Memory B cell (primary cell): ENCODE measurements around the gene APOL1.

ENCODE experiments used
- ATAC-seq: fragments of 150-1000 bp; cut with Tn5 transposase; 2 replicates; pipeline ENCODE4 v1.10.0; 2021; ENCODE audit warnings: low read depth, mild to moderate bottlenecking, moderate library complexity
- DNase-seq, 2 donors: peaks; one replicate each; pipeline ENCODE4 v3.0.0; 2022; ENCODE audit warnings: low spot score in 2 of 2
- H3K27ac Mint-ChIP-seq: one replicate; pipeline ENCODE4 v1.8.0; 2022; ENCODE audit warnings: mild to moderate bottlenecking, moderate library complexity, mixed read lengths
- H3K27me3 Mint-ChIP-seq: one replicate; pipeline ENCODE4 v1.8.0; 2022; ENCODE audit warnings: mixed read lengths
- H3K36me3 Mint-ChIP-seq: one replicate; pipeline ENCODE4 v1.8.0; 2022; ENCODE audit warnings: mild to moderate bottlenecking, mixed read lengths
- H3K4me1 Mint-ChIP-seq: one replicate; pipeline ENCODE4 v1.8.0; 2022; ENCODE audit warnings: mixed read lengths
- H3K4me3 Mint-ChIP-seq: one replicate; pipeline ENCODE4 v1.8.0; 2022; ENCODE audit warnings: mild to moderate bottlenecking, moderate library complexity, mixed read lengths
- H3K9me3 Mint-ChIP-seq: one replicate; pipeline ENCODE4 v1.8.0; 2022; ENCODE audit warnings: mixed read lengths

Gene APOL1

DNA sequence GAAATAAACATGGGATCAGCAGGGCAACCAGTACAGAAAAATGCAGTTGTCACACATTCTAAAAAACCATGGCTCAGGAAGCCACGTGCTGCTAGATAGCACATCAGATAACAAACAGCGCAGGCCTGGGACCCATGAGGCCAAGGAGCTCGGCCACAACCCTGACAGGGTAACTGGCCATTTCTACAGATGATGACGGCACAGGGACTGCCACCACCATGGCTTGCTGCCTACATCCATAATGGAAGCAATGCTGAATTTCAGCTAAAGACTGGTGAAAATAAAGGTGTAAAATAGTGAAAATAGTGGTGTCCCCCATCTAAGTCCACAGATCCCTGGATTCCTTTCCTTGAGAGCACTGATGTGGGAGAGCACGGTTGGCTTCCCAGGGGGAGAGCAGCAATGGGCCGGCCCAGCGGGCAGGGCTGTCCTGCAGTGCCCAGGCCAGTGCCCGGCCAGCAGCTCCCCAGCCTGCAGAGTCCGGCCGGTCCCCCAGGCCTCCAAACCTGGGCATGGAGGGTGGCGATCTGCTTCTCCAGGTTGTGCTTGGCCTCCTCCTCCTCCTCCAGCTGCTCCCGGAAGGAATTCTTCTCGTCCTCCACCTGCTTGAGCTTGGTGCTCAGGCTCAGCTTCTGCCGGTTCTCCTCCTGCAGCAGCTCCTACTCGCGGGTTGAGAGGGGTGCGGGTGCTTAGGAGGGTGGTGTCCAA is 40.0 kb downstream of the APOL1 start:
- DNase-seq: no peak
- Mint-ChIP-seq H3K27ac (no peak overlapping the region), H3K36me3 (peaks cover 55% of the 10 kb centered on the region), H3K27me3 (no peaks in the 10 kb centered on the region), H3K9me3 (no peaks in the 10 kb centered on the region), H3K4me1 (no peaks in the 10 kb centered on the region), H3K4me3 (no peak overlapping the region)
- ATAC-seq: no peak

DNA sequence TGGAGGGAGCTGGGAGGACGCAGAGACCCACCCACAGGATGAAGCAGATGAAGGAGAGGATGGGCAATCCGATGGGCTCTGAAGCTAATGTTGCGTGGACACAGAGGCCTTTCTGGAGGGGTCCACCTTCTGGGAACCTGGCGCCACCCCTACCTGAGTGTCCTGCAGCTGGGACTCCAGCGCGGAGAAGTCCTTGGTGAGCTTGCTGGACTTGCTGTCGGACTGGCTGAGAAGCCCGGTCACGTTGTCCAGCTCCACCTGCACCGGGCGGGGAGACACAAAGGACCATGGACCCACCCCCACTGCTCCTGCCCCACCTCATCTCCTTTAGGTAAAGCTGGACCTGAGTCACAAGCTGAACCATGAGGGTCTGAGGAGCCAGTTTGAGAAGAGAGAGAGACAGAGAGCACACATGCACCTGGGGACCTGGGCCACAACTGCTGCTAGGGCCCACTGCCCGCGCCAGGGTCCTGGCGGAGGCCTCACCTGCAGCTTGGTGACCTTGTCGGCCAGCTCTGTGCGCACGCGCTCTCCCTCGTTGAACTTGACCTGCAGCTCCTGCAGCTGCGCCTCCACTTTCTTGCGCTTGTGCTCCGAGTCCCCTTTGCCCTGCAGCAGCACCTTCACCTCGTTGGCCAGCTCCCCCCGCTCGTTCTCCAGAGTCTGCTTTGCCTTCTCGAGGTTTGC is 40.8 kb downstream of the APOL1 start:
- Mint-ChIP-seq H3K9me3 (no peaks in the 10 kb centered on the region), H3K27me3 (no peaks in the 10 kb centered on the region), H3K36me3 (peaks cover 51% of the 10 kb centered on the region), H3K4me3 (no peak overlapping the region), H3K27ac (no peak overlapping the region), H3K4me1 (no peaks in the 10 kb centered on the region)
- DNase-seq (no peak), ATAC-seq (no peak)

DNA sequence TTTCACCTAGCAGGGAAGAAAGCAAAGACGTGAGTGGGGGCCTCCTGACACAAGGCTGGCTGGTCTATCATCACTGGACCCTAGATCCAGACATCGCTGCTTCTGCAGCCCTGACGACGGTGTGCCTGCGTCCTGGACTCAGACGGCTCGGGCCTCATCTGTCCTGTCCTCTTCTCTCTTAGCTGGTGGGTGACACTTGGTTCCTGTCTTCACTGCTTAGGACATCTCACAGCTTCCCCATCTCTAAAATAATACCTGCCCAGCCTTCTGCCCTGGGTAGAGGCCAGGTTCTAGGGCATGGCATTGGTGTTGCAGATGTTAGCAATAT is 41.3 kb downstream of the APOL1 start:
- ATAC-seq (no peak), DNase-seq (no peak)
- no peaks in the 10 kb centered on the region for H3K27me3 Mint-ChIP-seq
- peaks cover 47% of the 10 kb centered on the region for H3K36me3 Mint-ChIP-seq
- H3K9me3 Mint-ChIP-seq: no peaks in the 10 kb centered on the region
- H3K4me1 Mint-ChIP-seq: no peaks in the 10 kb centered on the region
- H3K27ac Mint-ChIP-seq: no peak overlapping the region
- no peak overlapping the region for H3K4me3 Mint-ChIP-seq

DNA sequence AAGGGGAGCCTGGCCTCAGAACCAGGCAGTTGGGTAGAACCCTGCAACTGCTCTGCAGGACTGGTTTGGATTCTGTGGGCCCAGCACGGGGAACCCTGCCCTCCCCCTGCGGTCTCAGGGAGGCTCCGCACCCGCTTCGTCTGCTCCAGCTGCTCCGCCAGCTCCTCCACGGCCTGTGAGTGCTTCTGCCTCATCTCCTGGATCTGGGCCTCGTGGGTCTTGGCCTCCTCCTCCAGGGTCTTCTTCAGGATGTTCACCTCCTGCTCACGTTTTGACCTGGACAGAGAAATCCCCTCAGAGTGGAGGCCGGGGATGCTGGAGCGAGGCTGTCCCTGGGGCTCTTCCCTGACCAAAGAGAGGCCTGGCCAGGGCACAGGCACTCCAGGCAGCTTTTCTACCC is 41.9 kb downstream of the APOL1 start:
- no peaks in the 10 kb centered on the region for H3K4me1 Mint-ChIP-seq
- ATAC-seq: no peak
- no peak overlapping the region for H3K27ac Mint-ChIP-seq

DNA sequence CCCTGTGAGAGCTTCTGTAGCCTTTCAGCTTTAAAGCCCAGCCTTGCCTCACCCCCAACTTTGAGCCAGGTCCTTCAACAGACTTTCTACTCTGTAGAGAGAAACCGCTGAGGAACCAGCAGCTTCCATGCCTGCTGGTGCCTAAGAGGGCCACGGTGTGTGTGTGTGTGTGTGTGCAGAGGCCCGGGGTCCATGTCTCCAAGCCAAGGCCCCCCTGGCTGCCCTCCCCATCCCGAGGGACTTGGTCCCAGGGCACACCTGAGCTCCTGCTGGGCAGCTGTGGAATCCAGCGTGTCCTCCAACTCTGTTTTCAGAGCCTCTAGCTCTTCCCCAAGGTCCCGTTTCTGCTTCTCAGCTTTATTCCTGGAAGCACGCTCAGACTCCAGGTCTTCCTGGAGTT is 42.3 kb downstream of the APOL1 start:
- no peaks in the 10 kb centered on the region for H3K4me1 Mint-ChIP-seq
- no peak for ATAC-seq
- no peak overlapping the region for H3K4me3 Mint-ChIP-seq
- no peaks in the 10 kb centered on the region for H3K9me3 Mint-ChIP-seq
- H3K27ac Mint-ChIP-seq: no peak overlapping the region
- H3K27me3 Mint-ChIP-seq: no peaks in the 10 kb centered on the region
- DNase-seq: no peak
- H3K36me3 Mint-ChIP-seq: peaks cover 40% of the 10 kb centered on the region

More for the DNA sequence above, 41.9 kb downstream of the APOL1 start:
- peaks cover 43% of the 10 kb centered on the region for H3K36me3 Mint-ChIP-seq
- no peaks in the 10 kb centered on the region for H3K27me3 Mint-ChIP-seq
- no peak for DNase-seq
- H3K4me3 Mint-ChIP-seq: no peak overlapping the region
- no peaks in the 10 kb centered on the region for H3K9me3 Mint-ChIP-seq

DNA sequence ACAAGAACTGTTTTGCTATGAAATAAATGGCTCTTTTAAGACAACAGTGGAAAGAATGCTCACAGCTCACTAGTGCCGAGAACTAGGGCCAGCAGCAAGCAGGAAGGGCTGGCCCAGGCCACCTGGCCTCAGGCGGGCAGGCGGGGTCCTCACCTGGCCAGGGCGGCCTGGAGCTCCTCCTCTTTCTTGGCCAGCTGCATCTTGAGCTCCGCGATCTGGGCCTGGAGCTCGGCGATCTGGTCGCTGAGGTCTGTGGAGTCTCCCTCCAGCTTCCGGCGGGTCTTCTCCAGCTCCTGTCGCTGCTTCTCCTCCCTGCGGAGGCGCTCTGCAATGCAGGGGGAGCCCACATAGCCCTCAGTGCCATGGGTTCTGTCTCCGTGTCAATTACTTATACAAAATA is 43.8 kb downstream of the APOL1 start:
- H3K27me3 Mint-ChIP-seq: no peaks in the 10 kb centered on the region
- no peak for DNase-seq
- no peaks in the 10 kb centered on the region for H3K9me3 Mint-ChIP-seq
- H3K36me3 Mint-ChIP-seq: peaks cover 42% of the 10 kb centered on the region
- ATAC-seq: no peak
- H3K27ac Mint-ChIP-seq: no peak overlapping the region
- H3K4me1 Mint-ChIP-seq: peaks cover 5% of the 10 kb centered on the region
- H3K4me3 Mint-ChIP-seq: no peak overlapping the region

DNA sequence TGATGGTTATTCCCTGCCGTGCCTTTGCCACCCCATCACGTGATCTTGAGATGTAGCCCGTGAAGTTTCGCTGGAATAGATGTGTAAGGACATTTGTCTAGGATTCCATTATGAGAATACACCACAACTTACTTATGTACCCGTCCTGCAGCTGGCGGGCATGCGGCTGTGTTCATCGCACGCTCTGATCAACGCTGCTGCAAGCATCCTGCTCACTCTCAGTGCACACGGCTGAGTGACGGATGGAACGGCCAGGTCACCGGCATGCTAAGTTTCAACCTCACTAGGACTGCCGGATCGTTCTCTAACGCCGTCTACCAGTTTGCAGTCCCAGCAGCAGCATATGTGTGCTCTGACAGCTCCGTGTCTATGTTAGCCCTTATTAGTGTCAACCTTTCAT is 44.6 kb downstream of the APOL1 start:
- Mint-ChIP-seq H3K27me3 (no peaks in the 10 kb centered on the region), H3K4me1 (peaks cover 8% of the 10 kb centered on the region), H3K36me3 (peaks cover 38% of the 10 kb centered on the region), H3K9me3 (no peaks in the 10 kb centered on the region), H3K4me3 (no peak overlapping the region), H3K27ac (no peak overlapping the region)
- DNase-seq (no peak), ATAC-seq (no peak)

DNA sequence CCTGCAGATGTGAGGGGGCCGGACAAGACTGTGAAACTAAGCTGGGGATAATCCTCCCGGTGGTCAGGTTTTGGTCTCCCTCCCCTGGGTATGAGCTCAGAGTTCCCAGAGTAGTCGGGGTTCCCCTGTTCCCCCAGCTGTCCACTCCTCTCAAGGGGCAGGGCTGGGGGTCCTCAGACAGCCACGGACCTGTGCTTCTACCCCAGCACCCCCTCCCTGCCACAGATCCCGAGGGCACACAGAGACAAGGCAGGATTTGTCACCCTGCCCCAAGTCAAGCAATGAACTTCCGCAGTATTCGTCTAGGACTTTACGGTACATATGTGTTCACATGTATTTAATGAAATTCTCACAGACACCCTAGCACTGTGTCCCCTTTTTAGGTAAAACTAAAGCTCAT is 45.2 kb downstream of the APOL1 start:
- DNase-seq (no peak), ATAC-seq (no peak)
- Mint-ChIP-seq H3K27ac (no peak overlapping the region), H3K9me3 (no peaks in the 10 kb centered on the region), H3K4me1 (peaks cover 8% of the 10 kb centered on the region), H3K36me3 (peaks cover 34% of the 10 kb centered on the region), H3K4me3 (no peak overlapping the region), H3K27me3 (no peaks in the 10 kb centered on the region)

DNA sequence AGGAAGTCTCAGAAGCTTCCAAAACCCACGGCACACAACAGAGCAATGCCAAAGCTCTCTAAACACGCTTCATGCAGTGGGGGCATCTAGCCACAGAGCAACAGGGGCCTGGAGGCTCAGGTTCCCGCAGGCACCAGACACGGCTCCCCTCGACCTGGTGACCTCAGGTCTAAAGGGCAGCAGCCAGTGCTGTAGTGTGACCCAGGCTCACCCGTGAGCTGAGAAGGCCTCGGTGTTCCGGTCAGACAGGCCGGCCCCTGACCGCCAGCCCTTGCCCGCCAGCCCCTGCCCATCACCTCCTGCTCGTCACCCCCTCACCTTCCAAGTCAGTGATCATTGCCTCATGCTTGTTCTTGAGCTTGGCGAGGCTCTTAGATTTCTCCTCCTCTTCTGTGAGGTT is 45.7 kb downstream of the APOL1 start:
- Mint-ChIP-seq H3K27me3 (no peaks in the 10 kb centered on the region), H3K27ac (no peak overlapping the region), H3K9me3 (no peaks in the 10 kb centered on the region), H3K4me1 (peaks cover 8% of the 10 kb centered on the region), H3K36me3 (peaks cover 31% of the 10 kb centered on the region), H3K4me3 (no peak overlapping the region)
- ATAC-seq (no peak), DNase-seq (no peak)

DNA sequence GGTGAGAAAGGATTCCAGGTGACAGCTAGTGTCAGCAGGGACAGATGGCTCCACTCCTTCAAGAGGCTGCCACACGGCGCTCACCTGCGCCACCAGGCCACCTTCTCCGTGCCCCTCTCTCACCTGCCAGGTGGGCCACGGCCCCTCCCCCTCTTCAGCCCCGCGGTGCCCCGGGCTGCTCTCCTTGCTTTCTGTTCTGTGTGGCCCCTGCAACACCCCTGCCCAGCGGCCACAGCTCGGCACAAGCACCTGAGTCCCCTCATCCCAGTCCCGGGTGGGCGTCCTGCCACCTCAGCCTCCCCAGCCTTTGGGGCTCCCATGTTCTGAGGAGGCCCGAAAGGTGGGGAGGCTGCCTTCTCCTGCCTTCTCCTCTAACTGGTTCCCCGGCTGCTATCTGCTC is 46.4 kb downstream of the APOL1 start:
- Mint-ChIP-seq H3K9me3 (no peaks in the 10 kb centered on the region), H3K4me3 (no peak overlapping the region), H3K27ac (no peak overlapping the region), H3K36me3 (peaks cover 33% of the 10 kb centered on the region), H3K27me3 (no peaks in the 10 kb centered on the region), H3K4me1 (peaks cover 10% of the 10 kb centered on the region)
- DNase-seq (no peak), ATAC-seq (no peak)

DNA sequence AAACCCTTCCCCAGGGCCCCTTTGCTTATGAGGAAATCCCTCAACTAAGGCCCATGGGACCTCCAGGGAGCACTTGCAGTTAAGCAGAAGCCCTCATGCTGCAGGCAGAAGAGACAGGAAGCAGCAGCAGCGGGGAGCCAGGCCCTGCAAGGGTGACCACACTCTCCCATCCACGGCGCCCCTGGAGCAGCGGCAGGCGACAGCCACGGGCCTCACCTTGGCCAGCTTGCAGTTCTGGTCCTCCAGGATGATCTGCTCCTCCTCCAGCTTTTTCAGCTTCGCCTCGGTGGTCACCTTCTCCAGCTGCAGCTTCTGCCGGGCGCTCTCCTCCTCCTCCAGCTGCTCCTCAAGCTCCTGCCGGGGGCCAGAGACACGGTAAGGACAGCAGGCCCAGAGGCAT is 47.0 kb downstream of the APOL1 start:
- no peak for ATAC-seq
- H3K27me3 Mint-ChIP-seq: no peaks in the 10 kb centered on the region
- no peak overlapping the region for H3K4me3 Mint-ChIP-seq
- DNase-seq: no peak
- peaks cover 30% of the 10 kb centered on the region for H3K36me3 Mint-ChIP-seq
- peaks cover 10% of the 10 kb centered on the region for H3K4me1 Mint-ChIP-seq
- H3K27ac Mint-ChIP-seq: no peak overlapping the region
- no peaks in the 10 kb centered on the region for H3K9me3 Mint-ChIP-seq

DNA sequence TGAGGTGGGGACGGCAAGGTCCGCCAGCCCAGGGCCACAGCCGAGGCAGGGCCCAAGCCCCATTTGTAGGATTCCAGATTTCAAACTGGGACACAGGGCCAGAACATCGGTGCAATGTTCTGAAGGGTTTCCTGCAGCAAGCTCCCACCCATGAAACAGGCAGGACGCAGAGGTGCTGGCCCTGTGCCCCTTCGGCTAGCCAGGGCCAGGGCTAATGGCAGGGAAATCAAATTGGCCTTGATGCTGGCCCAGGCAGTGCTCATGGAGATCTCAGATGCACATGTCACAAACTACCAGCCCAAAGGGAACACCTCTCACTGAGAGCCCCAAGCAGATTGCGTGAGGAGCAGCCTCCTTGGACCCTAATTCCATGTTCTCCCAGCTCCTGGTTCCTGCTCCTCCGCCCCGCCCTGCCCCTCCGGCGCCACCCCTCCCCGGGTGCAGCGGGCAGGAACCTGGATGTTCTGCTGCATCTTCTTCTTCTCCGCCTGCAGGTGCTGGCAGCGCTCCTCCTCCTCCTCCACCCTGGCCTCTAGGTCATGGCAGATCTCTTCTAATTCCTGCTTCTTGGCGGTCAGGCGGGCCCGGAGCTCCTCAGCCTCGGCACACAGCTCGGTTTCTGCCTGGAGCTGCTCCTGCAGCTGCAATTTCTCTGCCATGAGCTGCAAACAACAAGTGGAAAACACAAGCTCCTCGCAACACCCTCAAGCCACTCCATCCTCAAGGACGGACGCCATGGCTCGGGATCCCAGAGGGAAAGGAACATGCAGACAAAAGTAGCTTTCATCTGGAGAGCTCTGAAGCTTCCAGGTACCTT is 47.7 kb downstream of the APOL1 start:
- Mint-ChIP-seq H3K4me3 (no peak overlapping the region), H3K27ac (no peak overlapping the region), H3K4me1 (peaks cover 10% of the 10 kb centered on the region), H3K9me3 (no peaks in the 10 kb centered on the region), H3K36me3 (peaks cover 30% of the 10 kb centered on the region), H3K27me3 (no peaks in the 10 kb centered on the region)
- DNase-seq (no peak), ATAC-seq (no peak)

DNA sequence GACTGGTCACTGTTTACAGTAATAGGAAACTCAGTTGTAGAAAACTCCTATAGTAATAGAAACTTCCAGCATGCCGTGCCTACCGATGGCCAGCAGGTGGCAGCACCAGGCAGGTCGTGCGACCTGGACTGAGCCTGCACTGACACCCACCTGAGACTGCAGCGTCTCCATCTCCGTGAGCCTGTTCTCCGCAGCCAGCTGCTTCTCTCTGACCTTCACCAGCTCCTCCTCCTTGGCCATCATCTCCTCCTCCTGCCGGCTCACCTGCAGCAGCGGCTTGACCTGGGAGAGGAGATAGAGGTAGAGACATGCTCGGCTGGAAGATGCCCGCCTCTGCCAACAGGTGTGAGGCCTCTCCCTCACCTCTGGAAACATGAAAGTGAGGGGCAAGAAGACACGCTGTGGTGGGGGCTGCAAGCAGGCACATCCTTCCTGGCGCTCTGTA is 48.5 kb downstream of the APOL1 start:
- peak; percentile 84 to 88 for DNase-seq
- no peaks in the 10 kb centered on the region for H3K9me3 Mint-ChIP-seq
- H3K27ac Mint-ChIP-seq: peak overlapping the region; percentile 87
- H3K4me3 Mint-ChIP-seq: no peak overlapping the region
- peak; percentile 85 for ATAC-seq
- H3K4me1 Mint-ChIP-seq: peaks cover 10% of the 10 kb centered on the region
- peaks cover 32% of the 10 kb centered on the region for H3K36me3 Mint-ChIP-seq
- no peaks in the 10 kb centered on the region for H3K27me3 Mint-ChIP-seq

DNA sequence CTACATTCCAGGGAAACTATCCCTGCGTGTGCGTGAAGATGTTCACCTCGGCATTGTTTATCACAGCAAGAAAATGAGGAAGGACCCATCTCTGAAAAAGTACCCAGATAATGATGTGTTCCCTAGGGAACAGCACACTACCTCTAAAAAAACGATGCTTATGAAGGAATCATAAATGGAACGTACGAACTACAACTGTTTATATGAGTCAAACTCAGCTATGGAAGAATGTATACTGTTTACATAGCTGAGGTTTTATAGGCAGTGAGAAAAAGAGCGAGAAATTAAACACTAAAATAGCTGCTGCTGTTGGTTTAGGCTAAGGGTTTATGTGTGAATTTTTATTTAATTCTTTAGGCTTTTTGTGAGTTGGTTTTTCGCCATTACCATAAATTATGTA is 48.9 kb downstream of the APOL1 start:
- peaks cover 35% of the 10 kb centered on the region for H3K36me3 Mint-ChIP-seq
- H3K4me1 Mint-ChIP-seq: peaks cover 10% of the 10 kb centered on the region
- peak; percentile 45 for ATAC-seq
- no peaks in the 10 kb centered on the region for H3K27me3 Mint-ChIP-seq
- H3K27ac Mint-ChIP-seq: peak overlapping the region; percentile 87
- DNase-seq: no peak
- H3K4me3 Mint-ChIP-seq: no peak overlapping the region
- H3K9me3 Mint-ChIP-seq: no peaks in the 10 kb centered on the region
